SK-N-SH treated with all-trans-retinoic acid at 6 μM for 48 hours (cell line): ENCODE measurements around the gene LRRC4C.

Experiments used
- ATAC-seq: fragments of 200-7000 bp; cut with Tn5 transposase; 3 replicates; pipeline ENCODE4 v1.9.1; 2020; ENCODE audit warnings: mild to moderate bottlenecking, moderate library complexity
- ARNTL ChIP-seq: fragments of 450-650 bp; formaldehyde crosslinking; IDR thresholded peaks from 2 replicates; pipeline ENCODE4 v1.5.0; 2020; ENCODE audit warnings: low read depth, mild to moderate bottlenecking, moderate library complexity, borderline replicate concordance
- BACH2 ChIP-seq: fragments of 250-450 bp; sonication (Bioruptor Pico); IDR thresholded peaks from 2 replicates; pipeline ENCODE4 v1.9.0; 2021; ENCODE audit warnings: mild to moderate bottlenecking, borderline replicate concordance
- CSDC2 ChIP-seq: fragments of 250-450 bp; sonication (Bioruptor Pico); IDR thresholded peaks from 2 replicates; pipeline ENCODE4 v1.5.0; 2020; ENCODE audit warnings: mild to moderate bottlenecking, moderate library complexity
- ESRRG ChIP-seq: fragments of 250-450 bp; sonication (Bioruptor Pico); IDR thresholded peaks from 2 replicates; pipeline ENCODE4 v1.6.1; 2021; ENCODE audit warnings: mild to moderate bottlenecking
- GLIS3 ChIP-seq: fragments of 250-450 bp; sonication (Bioruptor Pico); IDR thresholded peaks from 2 replicates; pipeline ENCODE4 v1.5.0; 2020; ENCODE audit warnings: mild to moderate bottlenecking, moderate library complexity
- ISL1 ChIP-seq: fragments of 250-450 bp; sonication (Bioruptor Pico); IDR thresholded peaks from 2 replicates; pipeline ENCODE4 v2.1.2; 2022; ENCODE audit warnings: mild to moderate bottlenecking, moderate library complexity
- OSR1 ChIP-seq: fragments of 250-450 bp; sonication (Bioruptor Pico); IDR thresholded peaks from 2 replicates; pipeline ENCODE4 v1.8.0; 2022; ENCODE audit warnings: moderate library complexity, mild to moderate bottlenecking, inconsistent platforms
- PPARA ChIP-seq: fragments of 250-450 bp; sonication (Bioruptor Pico); IDR thresholded peaks from 2 replicates; pipeline ENCODE4 v1.5.0; 2020; ENCODE audit warnings: mild to moderate bottlenecking, borderline replicate concordance
- RARB ChIP-seq: fragments of 250-450 bp; sonication (Bioruptor Pico); IDR thresholded peaks from 2 replicates; pipeline ENCODE4 v1.8.0; 2021; ENCODE audit warnings: mild to moderate bottlenecking, moderate library complexity
- SNAI2 ChIP-seq: fragments of 250-450 bp; sonication (Bioruptor Pico); IDR thresholded peaks from 2 replicates; pipeline ENCODE4 v1.5.0; 2020; ENCODE audit warnings: mild to moderate bottlenecking, moderate library complexity
- TCF4 ChIP-seq: fragments of 250-450 bp; sonication (Bioruptor Pico); IDR thresholded peaks from 2 replicates; pipeline ENCODE4 v1.8.0; 2021; ENCODE audit warnings: mild to moderate bottlenecking, moderate library complexity, borderline replicate concordance
- TOX ChIP-seq: fragments of 250-450 bp; sonication (Bioruptor Pico); IDR thresholded peaks from 2 replicates; pipeline ENCODE4 v1.8.0; 2021; ENCODE audit warnings: mild to moderate bottlenecking, moderate library complexity, borderline replicate concordance
- ZC3H10 ChIP-seq: fragments of 250-450 bp; sonication (Bioruptor Pico); IDR thresholded peaks from 2 replicates; pipeline ENCODE4 v1.5.1; 2021; ENCODE audit warnings: mild to moderate bottlenecking, moderate library complexity
- ZFP3 ChIP-seq: fragments of 250-450 bp; sonication (Bioruptor Pico); IDR thresholded peaks from 2 replicates; pipeline ENCODE4 v1.5.0; 2020; ENCODE audit warnings: mild to moderate bottlenecking, moderate library complexity
- ZNF565 ChIP-seq: fragments of 450-650 bp; formaldehyde crosslinking; conservative IDR thresholded peaks from 2 replicates; pipeline ENCODE4 v1.5.0; 2020; ENCODE audit warnings: low read depth, mild to moderate bottlenecking, moderate library complexity
- ZNF70 ChIP-seq: fragments of 450-650 bp; formaldehyde crosslinking; IDR thresholded peaks from 2 replicates; pipeline ENCODE4 v1.5.0; 2020; ENCODE audit warnings: mild to moderate bottlenecking, moderate library complexity
- ZNF8 ChIP-seq: fragments of 450-650 bp; formaldehyde crosslinking; IDR thresholded peaks from 2 replicates; pipeline ENCODE4 v1.5.0; 2020; ENCODE audit warnings: mild to moderate bottlenecking, moderate library complexity
- TF ChIP-seq, protein P1 (sequence below): fragments of 250-450 bp; sonication (Bioruptor Pico); IDR thresholded peaks from 2 replicates; pipeline ENCODE4 v1.5.1; 2021; ENCODE audit warnings: mild to moderate bottlenecking, moderate library complexity
- TF ChIP-seq, protein P2 (sequence below): fragments of 250-450 bp; sonication (Bioruptor Pico); IDR thresholded peaks from 2 replicates; pipeline ENCODE4 v1.5.1; 2020; ENCODE audit warnings: low read depth, mild to moderate bottlenecking, moderate library complexity
- TF ChIP-seq, protein P3 (sequence below): fragments of 250-450 bp; sonication (Bioruptor Pico); IDR thresholded peaks from 2 replicates; pipeline ENCODE4 v1.8.0; 2020; ENCODE audit warnings: mild to moderate bottlenecking, moderate library complexity, borderline replicate concordance
- TF ChIP-seq, protein P4 (sequence below): fragments of 250-450 bp; sonication (Bioruptor Pico); IDR thresholded peaks from 2 replicates; pipeline ENCODE4 v1.8.0; 2021; ENCODE audit warnings: low read depth, mild to moderate bottlenecking, moderate library complexity, borderline replicate concordance

Gene LRRC4C

DNA sequence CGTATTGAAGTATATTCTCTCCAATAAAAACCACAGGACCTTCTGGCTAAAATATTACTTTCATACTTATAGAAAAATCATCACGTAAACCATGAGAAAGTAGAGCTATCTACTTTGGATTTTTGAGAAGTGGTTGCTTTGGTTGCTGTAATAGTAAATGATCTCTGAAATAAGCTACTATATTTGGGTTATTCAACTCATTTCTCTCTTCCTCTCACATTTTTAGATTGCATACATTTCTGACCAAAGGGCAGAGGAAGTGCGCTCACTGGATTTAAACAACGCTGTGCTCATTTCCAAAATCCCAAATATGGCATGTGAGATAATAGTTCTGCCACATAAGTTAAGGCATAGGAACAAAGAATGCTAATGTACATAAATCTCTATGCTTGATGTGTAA lies 357.0 kb downstream of the LRRC4C start:
- no peak for TF ChIP-seq ESRRG (CRISPR knock-in tag)
- TF ChIP-seq, protein P1, sequence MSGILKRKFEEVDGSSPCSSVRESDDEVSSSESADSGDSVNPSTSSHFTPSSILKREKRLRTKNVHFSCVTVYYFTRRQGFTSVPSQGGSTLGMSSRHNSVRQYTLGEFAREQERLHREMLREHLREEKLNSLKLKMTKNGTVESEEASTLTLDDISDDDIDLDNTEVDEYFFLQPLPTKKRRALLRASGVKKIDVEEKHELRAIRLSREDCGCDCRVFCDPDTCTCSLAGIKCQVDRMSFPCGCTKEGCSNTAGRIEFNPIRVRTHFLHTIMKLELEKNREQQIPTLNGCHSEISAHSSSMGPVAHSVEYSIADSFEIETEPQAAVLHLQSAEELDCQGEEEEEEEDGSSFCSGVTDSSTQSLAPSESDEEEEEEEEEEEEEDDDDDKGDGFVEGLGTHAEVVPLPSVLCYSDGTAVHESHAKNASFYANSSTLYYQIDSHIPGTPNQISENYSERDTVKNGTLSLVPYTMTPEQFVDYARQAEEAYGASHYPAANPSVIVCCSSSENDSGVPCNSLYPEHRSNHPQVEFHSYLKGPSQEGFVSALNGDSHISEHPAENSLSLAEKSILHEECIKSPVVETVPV = no peak
- TF ChIP-seq OSR1 = no peak
- TF ChIP-seq, protein P2, sequence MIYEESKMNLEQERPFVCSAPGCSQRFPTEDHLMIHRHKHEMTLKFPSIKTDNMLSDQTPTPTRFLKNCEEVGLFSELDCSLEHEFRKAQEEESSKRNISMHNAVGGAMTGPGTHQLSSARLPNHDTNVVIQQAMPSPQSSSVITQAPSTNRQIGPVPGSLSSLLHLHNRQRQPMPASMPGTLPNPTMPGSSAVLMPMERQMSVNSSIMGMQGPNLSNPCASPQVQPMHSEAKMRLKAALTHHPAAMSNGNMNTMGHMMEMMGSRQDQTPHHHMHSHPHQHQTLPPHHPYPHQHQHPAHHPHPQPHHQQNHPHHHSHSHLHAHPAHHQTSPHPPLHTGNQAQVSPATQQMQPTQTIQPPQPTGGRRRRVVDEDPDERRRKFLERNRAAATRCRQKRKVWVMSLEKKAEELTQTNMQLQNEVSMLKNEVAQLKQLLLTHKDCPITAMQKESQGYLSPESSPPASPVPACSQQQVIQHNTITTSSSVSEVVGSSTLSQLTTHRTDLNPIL = no peak
- TF ChIP-seq, protein P3, sequence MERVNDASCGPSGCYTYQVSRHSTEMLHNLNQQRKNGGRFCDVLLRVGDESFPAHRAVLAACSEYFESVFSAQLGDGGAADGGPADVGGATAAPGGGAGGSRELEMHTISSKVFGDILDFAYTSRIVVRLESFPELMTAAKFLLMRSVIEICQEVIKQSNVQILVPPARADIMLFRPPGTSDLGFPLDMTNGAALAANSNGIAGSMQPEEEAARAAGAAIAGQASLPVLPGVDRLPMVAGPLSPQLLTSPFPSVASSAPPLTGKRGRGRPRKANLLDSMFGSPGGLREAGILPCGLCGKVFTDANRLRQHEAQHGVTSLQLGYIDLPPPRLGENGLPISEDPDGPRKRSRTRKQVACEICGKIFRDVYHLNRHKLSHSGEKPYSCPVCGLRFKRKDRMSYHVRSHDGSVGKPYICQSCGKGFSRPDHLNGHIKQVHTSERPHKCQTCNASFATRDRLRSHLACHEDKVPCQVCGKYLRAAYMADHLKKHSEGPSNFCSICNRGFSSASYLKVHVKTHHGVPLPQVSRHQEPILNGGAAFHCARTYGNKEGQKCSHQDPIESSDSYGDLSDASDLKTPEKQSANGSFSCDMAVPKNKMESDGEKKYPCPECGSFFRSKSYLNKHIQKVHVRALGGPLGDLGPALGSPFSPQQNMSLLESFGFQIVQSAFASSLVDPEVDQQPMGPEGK (CRISPR knock-in tag) = no peak
- TF ChIP-seq ZNF565 (CRISPR knock-in tag) = no peak
- TF ChIP-seq ARNTL (CRISPR knock-in tag) = no peak
- no peak for TF ChIP-seq TOX (CRISPR knock-in tag)
- TF ChIP-seq SNAI2 (CRISPR knock-in tag) = no peak
- no peak for TF ChIP-seq TCF4
- TF ChIP-seq RARB (CRISPR knock-in tag) = no peak
- TF ChIP-seq ZFP3 = no peak
- no peak for TF ChIP-seq BACH2 (CRISPR knock-in tag)
- TF ChIP-seq ZNF70 (CRISPR knock-in tag) = no peak
- no peak for TF ChIP-seq PPARA (CRISPR knock-in tag)
- TF ChIP-seq, all 23 proteins: peak for 0
- ATAC-seq = no peak

DNA sequence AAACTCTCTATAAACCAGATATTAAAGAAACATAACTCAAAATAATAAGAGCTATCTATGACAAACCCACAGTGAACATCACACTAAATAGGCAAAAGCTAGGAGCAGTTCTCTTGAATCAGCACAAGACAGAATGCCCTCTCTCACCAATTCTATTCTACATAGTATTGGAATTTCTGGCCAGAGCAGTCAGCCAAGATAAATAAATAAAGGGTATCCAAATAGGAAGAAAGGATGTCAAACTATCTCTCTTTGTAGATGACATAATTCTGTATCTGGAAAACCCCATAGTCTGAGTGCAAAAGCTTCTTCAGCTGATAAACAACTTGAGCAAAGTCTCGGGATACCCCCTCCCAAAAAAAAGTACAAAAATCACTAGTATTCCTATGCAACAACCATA lies 359.8 kb downstream of the LRRC4C start:
- ATAC-seq = no peak
- TF ChIP-seq ZNF565 (CRISPR knock-in tag) (no peak), ZNF8 (CRISPR knock-in tag) (no peak), CSDC2 (no peak), RARB (CRISPR knock-in tag) (no peak), ZC3H10 (CRISPR knock-in tag) (no peak), ISL1 (no peak), PPARA (CRISPR knock-in tag) (no peak), GLIS3 (CRISPR knock-in tag) (no peak), ESRRG (CRISPR knock-in tag) (no peak), TOX (CRISPR knock-in tag) (no peak), ZFP3 (no peak), OSR1 (no peak), BACH2 (CRISPR knock-in tag) (no peak)
- TF ChIP-seq, protein P2 = no peak
- TF ChIP-seq, protein P4, sequence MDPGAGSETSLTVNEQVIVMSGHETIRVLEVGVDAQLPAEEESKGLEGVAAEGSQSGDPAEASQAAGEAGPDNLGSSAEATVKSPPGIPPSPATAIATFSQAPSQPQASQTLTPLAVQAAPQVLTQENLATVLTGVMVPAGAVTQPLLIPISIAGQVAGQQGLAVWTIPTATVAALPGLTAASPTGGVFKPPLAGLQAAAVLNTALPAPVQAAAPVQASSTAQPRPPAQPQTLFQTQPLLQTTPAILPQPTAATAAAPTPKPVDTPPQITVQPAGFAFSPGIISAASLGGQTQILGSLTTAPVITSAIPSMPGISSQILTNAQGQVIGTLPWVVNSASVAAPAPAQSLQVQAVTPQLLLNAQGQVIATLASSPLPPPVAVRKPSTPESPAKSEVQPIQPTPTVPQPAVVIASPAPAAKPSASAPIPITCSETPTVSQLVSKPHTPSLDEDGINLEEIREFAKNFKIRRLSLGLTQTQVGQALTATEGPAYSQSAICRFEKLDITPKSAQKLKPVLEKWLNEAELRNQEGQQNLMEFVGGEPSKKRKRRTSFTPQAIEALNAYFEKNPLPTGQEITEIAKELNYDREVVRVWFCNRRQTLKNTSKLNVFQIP = no peak
- TF ChIP-seq, protein P1 = no peak
- TF ChIP-seq, protein P3 (CRISPR knock-in tag) = no peak
